Mucosa of descending colon (tissue), 3 donors: ENCODE measurements around the gene OSBPL2. TPM values are rescaled to one million over a fixed set of nuclear protein-coding genes. Genes with fewer than 3 reads are reported as not detected.

ENCODE experiments used
- ATAC-seq: fragments of 200-7000 bp; cut with Tn5 transposase; one replicate; pipeline ENCODE4 v1.9.1; 2020; ENCODE audit warnings: mild to moderate bottlenecking, moderate library complexity
- DNase-seq, 3 donors: peaks; one replicate each; pipeline ENCODE4 v3.0.0-alpha.2; 2020
- H3K36me3 ChIP-seq: fragments of 200-600 bp; one replicate; pipeline ENCODE4 v1.8.0; 2021; ENCODE audit warnings: low read depth, mild to moderate bottlenecking
- H3K4me1 ChIP-seq: fragments of 200-600 bp; one replicate; pipeline ENCODE4 v1.8.0; 2021; ENCODE audit warnings: low read depth, mild to moderate bottlenecking
- H3K4me3 ChIP-seq: fragments of 200-600 bp; one replicate; pipeline ENCODE4 v1.8.0; 2021; ENCODE audit warnings: mild to moderate bottlenecking
- H3K9me3 ChIP-seq: fragments of 200-600 bp; one replicate; pipeline ENCODE4 v1.8.0; 2021; ENCODE audit warnings: mild to moderate bottlenecking
- CTCF ChIP-seq: fragments of 200-600 bp; IDR thresholded peaks from one replicate; pipeline ENCODE4 v1.8.0; 2022; ENCODE audit warnings: antibody characterized with exemption, mild to moderate bottlenecking
- intact Hi-C, 2 donors: fragments of 100-400 bp; cut with DNase I in 1 of 2; cut with micrococcal nuclease in 1 of 2; formaldehyde crosslinking; loops; one replicate each; pipeline versions ENCODE4 v1.11.0 to v1.11.1; 2022; cut with DNase I, micrococcal nuclease
- total RNA-seq, 3 donors: library from RNA; stranded (reverse); fragmentation: NEBNext Ultra II Directional in 2 of 3; extraction: Animal tissue kit (Norgen Biotek cat#: 25700) in 2 of 3; gene quantifications; one replicate each; pipeline versions ENCODE4 v1.2.1 to v1.2.4, GENCODE V29; 2021 to 2023
- donor health status: DM: no; HTN: no; CAD: no; lungs with moderate emphysema.
- donor health status: DM: no; HTN: no; CAD: no.
- donor health status: DM: no; HTN: yes; CAD: no.

OSBPL2 gene
- total RNA-seq, 3 donors from 2014 or later, result 87.0 to 111 (median 91.6) TPM

GRCh38 chr20:62313021-62313420, 74.7 kb downstream of the OSBPL2 start:
- Histone ChIP-seq H3K4me1 (no peaks in the 10 kb centered on the region), H3K36me3 (peaks cover 4% of the 10 kb centered on the region), H3K4me3 (no peak overlapping the region), H3K9me3 (no peaks in the 10 kb centered on the region)
- intact Hi-C loops, result no loop called here
- TF ChIP-seq CTCF, result no peak
- DNase-seq (no peak), ATAC-seq (no peak)

- no peaks in the 10 kb centered on the region for H3K4me1 ChIP-seq
- no peaks in the 10 kb centered on the region for H3K9me3 ChIP-seq
- ATAC-seq (no peak), DNase-seq (no peak)
- intact Hi-C loops, result no loop called here
- no peak for TF ChIP-seq CTCF
- no peaks in the 10 kb centered on the region for H3K36me3 ChIP-seq
- no peak overlapping the region for H3K4me3 ChIP-seq
Measured at GRCh38 chr20:62313460-62314338, 75.4 kb downstream of the OSBPL2 start.

GRCh38 chr20:62314339-62314638, 76.0 kb downstream of the OSBPL2 start:
- no peaks in the 10 kb centered on the region for H3K36me3 ChIP-seq
- no peak for ATAC-seq
- no peak overlapping the region for H3K4me3 ChIP-seq
- H3K9me3 ChIP-seq, result no peaks in the 10 kb centered on the region
- intact Hi-C loops, result no loop called here
- no peak for DNase-seq
- no peaks in the 10 kb centered on the region for H3K4me1 ChIP-seq
- no peak for TF ChIP-seq CTCF

GRCh38 chr20:62314711-62315302, 76.5 kb downstream of the OSBPL2 start:
- no peaks in the 10 kb centered on the region for H3K36me3 ChIP-seq
- H3K9me3 ChIP-seq, result no peaks in the 10 kb centered on the region
- DNase-seq (no peak), ATAC-seq (no peak)
- intact Hi-C loops, result no loop called here
- no peak for TF ChIP-seq CTCF
- H3K4me3 ChIP-seq, result no peak overlapping the region
- H3K4me1 ChIP-seq, result no peaks in the 10 kb centered on the region

GRCh38 chr20:62315773-62316172, 77.5 kb downstream of the OSBPL2 start:
- intact Hi-C loops, result no loop called here

More at GRCh38 chr20:62315773-62316172, 77.5 kb downstream of the OSBPL2 start:
- no peak overlapping the region for H3K4me3 ChIP-seq
- TF ChIP-seq CTCF, result no peak
- no peaks in the 10 kb centered on the region for H3K4me1 ChIP-seq
- DNase-seq (no peak), ATAC-seq (no peak)
- H3K9me3 ChIP-seq, result no peaks in the 10 kb centered on the region
- H3K36me3 ChIP-seq, result no peaks in the 10 kb centered on the region
